Kidney epithelial cell (primary cell): Measurements from ENCODE around the gene GJB5. TPM values are rescaled to one million over a fixed set of nuclear protein-coding genes. Genes with fewer than 3 reads are reported as not detected.

Source experiments
- DNase-seq: peaks from one replicate; pipeline ENCODE4 v3.0.0-alpha.2; 2010; ENCODE audit warnings: low read depth
- H3K27me3 ChIP-seq: 2 replicates; pipeline ENCODE4 v1.6.0; 2011; ENCODE audit warnings: low read length; ENCODE audit not compliant: control insufficient read depth, insufficient read depth
- H3K36me3 ChIP-seq: 2 replicates; pipeline ENCODE4 v1.5.1; 2011; ENCODE audit warnings: low read length; ENCODE audit not compliant: control insufficient read depth, insufficient read depth
- H3K4me3 ChIP-seq: 2 replicates; pipeline ENCODE4 v1.5.1; 2011; ENCODE audit warnings: low read depth, mild to moderate bottlenecking, control low read depth, low read length
- total RNA-seq: library from RNA; depleted of rRNA; stranded (reverse); fragments of >200 nt; gene quantifications from 2 replicates; pipeline ENCODE4 v1.2.3, GENCODE V29; 2015
- TF ChIP-seq, protein P1 (sequence below): IDR thresholded peaks from 2 replicates; pipeline ENCODE4 v1.5.1; 2011; ENCODE audit warnings: mild to moderate bottlenecking, moderate library complexity, low read length, control low read depth, inconsistent platforms; ENCODE audit not compliant: insufficient read depth, poor library complexity, severe bottlenecking

The GJB5 gene
- total RNA-seq, 1 donor from 2014 or later, result not detected

DNA sequence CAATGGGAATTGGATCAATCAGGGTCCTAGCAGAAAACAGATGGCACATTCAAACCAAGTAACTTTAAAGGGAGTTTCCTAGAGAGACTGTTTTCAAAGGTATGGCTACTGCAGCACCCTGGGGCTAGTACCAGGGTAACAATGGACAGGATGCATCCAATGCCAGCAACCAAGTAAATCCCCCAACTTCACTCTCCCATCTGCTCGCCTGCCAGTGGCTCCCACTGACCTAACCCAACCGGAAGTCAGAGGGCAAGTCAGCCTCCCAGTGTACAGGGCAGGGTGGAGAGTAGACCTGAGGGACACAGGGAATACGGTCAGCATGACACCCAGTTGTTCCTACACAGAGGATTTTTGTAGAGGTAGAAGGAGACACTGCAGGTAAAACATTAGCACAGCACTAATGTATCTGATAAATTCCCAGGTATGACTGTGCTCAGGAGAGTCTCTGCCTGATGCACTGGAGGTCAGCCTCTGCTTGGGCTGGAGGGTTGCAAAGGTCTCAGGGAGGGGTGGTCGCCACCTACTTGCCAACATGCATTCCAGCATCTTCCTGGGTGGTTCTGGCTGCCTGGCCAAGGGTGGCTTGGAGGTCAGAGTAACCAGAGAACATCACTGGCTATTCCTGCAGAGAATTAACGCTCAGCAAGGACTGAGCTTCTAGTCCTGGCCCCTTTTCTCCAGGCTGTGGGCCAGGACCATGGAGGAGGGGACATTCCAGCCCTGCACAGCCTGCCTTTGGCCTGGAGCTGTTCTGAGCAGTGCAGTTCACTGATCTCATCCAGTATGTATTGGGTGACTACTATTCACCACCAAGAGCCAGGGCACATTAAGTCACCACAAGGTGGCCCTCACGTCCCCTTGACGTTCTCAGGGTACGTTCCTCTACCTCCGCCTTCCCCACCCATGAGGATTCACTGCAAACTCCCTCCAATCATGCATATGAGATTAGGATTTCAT lies 32.9 kb downstream of the GJB5 start:
- TF ChIP-seq, protein P1, sequence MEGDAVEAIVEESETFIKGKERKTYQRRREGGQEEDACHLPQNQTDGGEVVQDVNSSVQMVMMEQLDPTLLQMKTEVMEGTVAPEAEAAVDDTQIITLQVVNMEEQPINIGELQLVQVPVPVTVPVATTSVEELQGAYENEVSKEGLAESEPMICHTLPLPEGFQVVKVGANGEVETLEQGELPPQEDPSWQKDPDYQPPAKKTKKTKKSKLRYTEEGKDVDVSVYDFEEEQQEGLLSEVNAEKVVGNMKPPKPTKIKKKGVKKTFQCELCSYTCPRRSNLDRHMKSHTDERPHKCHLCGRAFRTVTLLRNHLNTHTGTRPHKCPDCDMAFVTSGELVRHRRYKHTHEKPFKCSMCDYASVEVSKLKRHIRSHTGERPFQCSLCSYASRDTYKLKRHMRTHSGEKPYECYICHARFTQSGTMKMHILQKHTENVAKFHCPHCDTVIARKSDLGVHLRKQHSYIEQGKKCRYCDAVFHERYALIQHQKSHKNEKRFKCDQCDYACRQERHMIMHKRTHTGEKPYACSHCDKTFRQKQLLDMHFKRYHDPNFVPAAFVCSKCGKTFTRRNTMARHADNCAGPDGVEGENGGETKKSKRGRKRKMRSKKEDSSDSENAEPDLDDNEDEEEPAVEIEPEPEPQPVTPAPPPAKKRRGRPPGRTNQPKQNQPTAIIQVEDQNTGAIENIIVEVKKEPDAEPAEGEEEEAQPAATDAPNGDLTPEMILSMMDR, result no peak
- no peak for DNase-seq
- H3K4me3 ChIP-seq, result no peak overlapping the region

GRCh38 chr1:34790985-34791384 lies 36.1 kb downstream of the GJB5 start:
- Histone ChIP-seq H3K36me3 (no peaks in the 10 kb centered on the region), H3K4me3 (no peak overlapping the region), H3K27me3 (peaks cover 29% of the 10 kb centered on the region)
- TF ChIP-seq, protein P1, result no peak
- no peak for DNase-seq

More for the DNA sequence above, 32.9 kb downstream of the GJB5 start:
- no peaks in the 10 kb centered on the region for H3K36me3 ChIP-seq
- peaks cover 19% of the 10 kb centered on the region for H3K27me3 ChIP-seq

- Histone ChIP-seq H3K27me3 (peaks cover 33% of the 10 kb centered on the region), H3K36me3 (no peaks in the 10 kb centered on the region), H3K4me3 (no peak overlapping the region)
- TF ChIP-seq, protein P1, result no peak
- DNase-seq, result no peak
These were observed 37.6 kb downstream of the GJB5 start for GRCh38 chr1:34792424-34792823.

DNA sequence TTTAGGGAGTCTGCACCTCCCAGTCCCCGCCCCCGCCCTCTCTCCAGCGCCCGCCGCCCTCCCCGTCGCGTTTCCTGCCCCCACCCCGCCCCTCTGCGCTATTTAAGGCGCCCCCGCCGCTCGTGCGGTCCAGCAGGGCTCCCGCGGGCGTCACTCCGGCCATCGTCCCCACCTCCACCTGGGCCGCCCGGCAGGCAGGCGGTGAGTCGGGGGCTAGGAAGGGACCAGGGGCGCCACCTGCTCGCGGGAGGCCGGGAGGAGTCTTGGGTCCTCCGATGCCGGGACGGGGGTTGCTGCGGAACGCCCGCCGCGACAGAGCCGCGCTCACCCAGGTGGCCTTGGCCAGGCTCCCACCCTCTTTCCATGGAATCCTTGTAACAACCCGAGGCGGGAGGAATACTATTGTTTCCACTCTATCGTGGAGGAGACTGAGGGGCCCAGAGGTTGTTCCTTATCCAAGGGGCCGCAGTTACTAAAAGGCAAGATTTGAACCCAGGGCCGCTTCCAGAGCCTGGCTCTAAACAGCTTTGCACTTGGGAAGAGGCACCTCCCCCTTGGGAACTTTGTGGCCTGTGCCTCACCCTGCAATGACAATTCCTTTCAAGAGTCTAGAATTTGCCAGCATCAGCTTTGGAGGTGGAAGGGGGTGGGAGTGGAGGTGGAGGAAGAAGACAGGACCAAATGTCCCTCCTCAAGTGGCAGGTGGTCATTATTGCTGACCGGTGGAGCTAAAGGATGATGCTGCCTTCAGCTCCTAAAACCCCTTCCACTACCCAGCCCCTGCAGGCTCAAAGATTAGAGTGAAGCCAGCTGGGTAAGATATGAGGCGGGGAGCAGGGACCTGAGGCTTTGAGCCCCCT lies 38.3 kb downstream of the GJB5 start, which contains the start of gene GJA4:
Gene GJA4 (plus strand): TSS at position 132 of the 860 bp plus-strand sequence. CDS start 1,215 bp downstream, outside the sequence.
- no peak within 1 kb of the TSS for H3K4me3 ChIP-seq
- DNase-seq, result no peak
- TF ChIP-seq, protein P1, result no peak
- H3K27me3 ChIP-seq, result peaks cover 33% of the 10 kb centered on the region
- H3K36me3 ChIP-seq, result no peaks in the 10 kb centered on the region

GRCh38 chr1:34794001-34794789 lies 39.3 kb downstream of the GJB5 start:
- TF ChIP-seq, protein P1, result no peak
- Histone ChIP-seq H3K27me3 (peaks cover 33% of the 10 kb centered on the region), H3K4me3 (no peak overlapping the region), H3K36me3 (no peaks in the 10 kb centered on the region)
- DNase-seq, result no peak
